ENCODE results near the gene ASB18.

DNA sequence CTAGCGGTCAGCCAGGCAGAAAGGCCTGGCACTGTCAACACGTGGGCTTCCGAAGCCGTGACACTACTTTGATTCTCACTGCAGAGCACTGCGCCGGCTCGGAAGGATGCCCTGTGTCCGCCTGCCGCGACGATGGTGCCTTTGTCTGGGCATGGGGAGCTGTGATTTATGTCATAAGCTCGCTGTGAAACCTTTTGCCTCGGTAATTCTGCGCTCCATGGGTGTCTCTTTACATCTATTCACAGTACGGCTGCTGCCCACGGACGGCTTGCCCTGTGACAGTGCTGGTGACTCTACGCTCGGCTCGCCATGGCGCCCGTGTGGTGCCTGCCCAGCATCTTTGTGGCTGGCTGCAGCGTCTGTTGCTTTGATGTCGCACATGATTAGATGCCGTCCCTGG lies 52.9 kb downstream of the ASB18 start:
- TF ChIP-seq, protein P1, sequence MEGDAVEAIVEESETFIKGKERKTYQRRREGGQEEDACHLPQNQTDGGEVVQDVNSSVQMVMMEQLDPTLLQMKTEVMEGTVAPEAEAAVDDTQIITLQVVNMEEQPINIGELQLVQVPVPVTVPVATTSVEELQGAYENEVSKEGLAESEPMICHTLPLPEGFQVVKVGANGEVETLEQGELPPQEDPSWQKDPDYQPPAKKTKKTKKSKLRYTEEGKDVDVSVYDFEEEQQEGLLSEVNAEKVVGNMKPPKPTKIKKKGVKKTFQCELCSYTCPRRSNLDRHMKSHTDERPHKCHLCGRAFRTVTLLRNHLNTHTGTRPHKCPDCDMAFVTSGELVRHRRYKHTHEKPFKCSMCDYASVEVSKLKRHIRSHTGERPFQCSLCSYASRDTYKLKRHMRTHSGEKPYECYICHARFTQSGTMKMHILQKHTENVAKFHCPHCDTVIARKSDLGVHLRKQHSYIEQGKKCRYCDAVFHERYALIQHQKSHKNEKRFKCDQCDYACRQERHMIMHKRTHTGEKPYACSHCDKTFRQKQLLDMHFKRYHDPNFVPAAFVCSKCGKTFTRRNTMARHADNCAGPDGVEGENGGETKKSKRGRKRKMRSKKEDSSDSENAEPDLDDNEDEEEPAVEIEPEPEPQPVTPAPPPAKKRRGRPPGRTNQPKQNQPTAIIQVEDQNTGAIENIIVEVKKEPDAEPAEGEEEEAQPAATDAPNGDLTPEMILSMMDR (IDR thresholded peaks at IDR 0.05) = no peak
- TF ChIP-seq, protein P2, sequence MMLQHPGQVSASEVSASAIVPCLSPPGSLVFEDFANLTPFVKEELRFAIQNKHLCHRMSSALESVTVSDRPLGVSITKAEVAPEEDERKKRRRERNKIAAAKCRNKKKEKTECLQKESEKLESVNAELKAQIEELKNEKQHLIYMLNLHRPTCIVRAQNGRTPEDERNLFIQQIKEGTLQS (CRISPR knock-in tag; conservative IDR thresholded peaks at IDR 0.05) = no peak
- TF ChIP-seq, protein P3, sequence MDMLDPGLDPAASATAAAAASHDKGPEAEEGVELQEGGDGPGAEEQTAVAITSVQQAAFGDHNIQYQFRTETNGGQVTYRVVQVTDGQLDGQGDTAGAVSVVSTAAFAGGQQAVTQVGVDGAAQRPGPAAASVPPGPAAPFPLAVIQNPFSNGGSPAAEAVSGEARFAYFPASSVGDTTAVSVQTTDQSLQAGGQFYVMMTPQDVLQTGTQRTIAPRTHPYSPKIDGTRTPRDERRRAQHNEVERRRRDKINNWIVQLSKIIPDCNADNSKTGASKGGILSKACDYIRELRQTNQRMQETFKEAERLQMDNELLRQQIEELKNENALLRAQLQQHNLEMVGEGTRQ (CRISPR knock-in tag; IDR thresholded peaks at IDR 0.05) = no peak
- TF ChIP-seq, protein P4, sequence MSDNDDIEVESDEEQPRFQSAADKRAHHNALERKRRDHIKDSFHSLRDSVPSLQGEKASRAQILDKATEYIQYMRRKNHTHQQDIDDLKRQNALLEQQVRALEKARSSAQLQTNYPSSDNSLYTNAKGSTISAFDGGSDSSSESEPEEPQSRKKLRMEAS (CRISPR knock-in tag; IDR thresholded peaks at IDR 0.05) = no peak
- TF ChIP-seq CBFB (CRISPR knock-in tag; IDR thresholded peaks at IDR 0.05; ENCODE audit: low read depth) = no peak
- no peak for TF ChIP-seq ETV6 (CRISPR knock-in tag; IDR thresholded peaks at IDR 0.05)
- no peak for TF ChIP-seq PRRX2 (CRISPR knock-in tag; IDR thresholded peaks at IDR 0.05)
- no peak for TF ChIP-seq CREM (CRISPR knock-in tag; IDR thresholded peaks at IDR 0.05)

All from WTC11 (cell line).